ENCODE results near the gene SNAPC5. TPM values are rescaled to one million over a fixed set of nuclear protein-coding genes. Genes with fewer than 3 reads are reported as not detected.

Gene SNAPC5
- total and polyA plus RNA-seq, 2 of the 13 experiments (the other 11 are each of a cell fraction or from before 2014, with no cell fraction given): 14.8 to 36.2 TPM

DNA sequence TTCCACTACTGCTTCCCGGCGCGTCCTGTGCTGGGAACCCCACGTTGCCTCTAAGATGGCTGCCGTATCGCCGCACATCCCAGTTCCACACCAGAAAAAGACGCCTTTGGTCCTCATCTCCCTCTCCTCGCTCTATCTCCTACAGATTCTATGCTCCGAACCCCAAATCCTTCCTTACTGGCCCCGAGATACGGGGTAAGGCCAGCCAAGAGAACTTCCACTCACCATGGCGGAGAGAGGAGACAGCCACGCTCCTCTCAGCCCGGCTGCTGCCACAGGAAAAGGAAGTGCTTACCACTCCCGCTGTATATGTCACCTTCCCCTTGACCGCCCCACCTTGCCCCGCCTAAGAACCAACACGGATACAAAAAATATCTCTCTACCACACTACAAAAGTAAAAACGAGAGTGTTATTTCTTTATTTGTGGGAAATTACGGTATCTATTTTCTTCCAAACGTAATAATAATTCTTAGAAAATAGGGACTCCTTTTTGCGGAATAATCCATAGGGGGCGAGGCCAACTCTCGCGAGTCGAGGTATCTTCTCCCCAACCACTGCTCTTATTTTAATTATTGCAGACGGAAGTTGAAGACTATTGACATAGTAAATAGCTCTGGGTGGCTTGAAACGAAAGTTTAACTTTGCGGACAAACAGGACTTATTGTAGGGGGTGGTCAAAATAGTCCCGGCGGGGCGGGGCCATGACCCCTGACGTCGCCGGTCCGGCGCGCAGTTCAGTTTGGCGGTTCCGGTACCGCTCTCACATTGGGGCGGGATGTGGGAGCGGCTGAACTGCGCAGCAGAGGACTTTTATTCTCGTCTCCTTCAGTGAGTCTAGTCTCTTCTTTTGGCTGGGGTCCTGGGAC lies 7.2 kb upstream of the SNAPC5 start, which contains the start of the genes RPL4 and ZWILCH (continued):
- TF ChIP-seq, protein P1, sequence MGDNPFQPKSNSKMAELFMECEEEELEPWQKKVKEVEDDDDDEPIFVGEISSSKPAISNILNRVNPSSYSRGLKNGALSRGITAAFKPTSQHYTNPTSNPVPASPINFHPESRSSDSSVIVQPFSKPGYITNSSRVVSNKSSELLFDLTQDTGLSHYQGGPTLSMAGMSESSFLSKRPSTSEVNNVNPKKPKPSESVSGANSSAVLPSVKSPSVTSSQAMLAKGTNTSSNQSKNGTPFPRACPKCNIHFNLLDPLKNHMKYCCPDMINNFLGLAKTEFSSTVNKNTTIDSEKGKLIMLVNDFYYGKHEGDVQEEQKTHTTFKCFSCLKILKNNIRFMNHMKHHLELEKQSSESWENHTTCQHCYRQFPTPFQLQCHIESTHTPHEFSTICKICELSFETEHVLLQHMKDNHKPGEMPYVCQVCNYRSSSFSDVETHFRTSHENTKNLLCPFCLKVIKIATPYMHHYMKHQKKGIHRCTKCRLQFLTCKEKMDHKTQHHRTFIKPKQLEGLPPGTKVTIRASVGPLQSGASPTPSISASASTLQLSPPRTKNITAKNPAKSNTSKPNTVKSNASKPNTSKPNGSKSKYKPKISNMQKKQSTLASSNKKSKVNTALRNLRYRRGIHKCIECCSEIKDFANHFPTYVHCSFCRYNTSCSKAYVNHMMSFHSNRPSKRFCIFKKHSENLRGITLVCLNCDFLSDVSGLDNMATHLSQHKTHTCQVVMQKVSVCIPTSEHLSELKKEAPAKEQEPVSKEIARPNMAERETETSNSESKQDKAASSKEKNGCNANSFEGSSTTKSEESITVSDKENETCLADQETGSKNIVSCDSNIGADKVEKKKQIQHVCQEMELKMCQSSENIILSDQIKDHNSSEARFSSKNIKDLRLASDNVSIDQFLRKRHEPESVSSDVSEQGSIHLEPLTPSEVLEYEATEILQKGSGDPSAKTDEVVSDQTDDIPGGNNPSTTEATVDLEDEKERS (CRISPR knock-in tag; IDR thresholded peaks at IDR 0.05): no peak
- peak; percentile 59 for TF ChIP-seq SALL1 (CRISPR knock-in tag; IDR thresholded peaks at IDR 0.05)
- peak; percentile 42; the same call in 1 of the 2 replicates for TF ChIP-seq NR0B2 (CRISPR knock-in tag; IDR thresholded peaks at IDR 0.05)
- no peak for TF ChIP-seq GFI1 (CRISPR knock-in tag; IDR thresholded peaks at IDR 0.05; ENCODE audit: borderline replicate concordance)
- TF ChIP-seq TEAD2 (CRISPR knock-in tag; IDR thresholded peaks at IDR 0.05): no peak
- peak; percentile 86 for TF ChIP-seq ASH2L (IDR thresholded peaks at IDR 0.05; ENCODE audit: insufficient read length, low read depth, low read length)
- no peak; the same call in 1 of the 2 replicates for TF ChIP-seq DNMT3B (CRISPR knock-in tag; conservative IDR thresholded peaks at IDR 0.05)
- TF ChIP-seq ZNF317 (CRISPR knock-in tag; IDR thresholded peaks at IDR 0.05): no peak
- no peak; the same call in 1 of the 2 replicates for TF ChIP-seq ETV6 (CRISPR knock-in tag; conservative IDR thresholded peaks at IDR 0.05)
- no peak for TF ChIP-seq ZNF446 (CRISPR knock-in tag; IDR thresholded peaks at IDR 0.05)
- no peak for TF ChIP-seq ZNF724P (CRISPR knock-in tag; IDR thresholded peaks at IDR 0.05; ENCODE audit: borderline replicate concordance)
- TF ChIP-seq PHF20 (CRISPR knock-in tag; IDR thresholded peaks at IDR 0.05): peak; percentile 77
- no peak; the same call in 1 of the 2 replicates for TF ChIP-seq ZNF816 (CRISPR knock-in tag; IDR thresholded peaks at IDR 0.05; ENCODE audit: borderline replicate concordance)
- no peak for TF ChIP-seq THAP7 (CRISPR knock-in tag; IDR thresholded peaks at IDR 0.05)
- no peak for TF ChIP-seq HNRNPUL1 (IDR thresholded peaks at IDR 0.05; ENCODE audit: low read depth, low read length)
- TF ChIP-seq ATAD3A (CRISPR knock-in tag; IDR thresholded peaks at IDR 0.05): no peak
- TF ChIP-seq ZNF3 (CRISPR knock-in tag; IDR thresholded peaks at IDR 0.05): no peak
- TF ChIP-seq ZBTB42 (CRISPR knock-in tag; IDR thresholded peaks at IDR 0.05): no peak
- TF ChIP-seq FOXP1 (IDR thresholded peaks at IDR 0.05): no peak
- peak; percentile 60 for TF ChIP-seq FOXP1 (CRISPR knock-in tag; IDR thresholded peaks at IDR 0.05)
- no peak for TF ChIP-seq GRHL1 (CRISPR knock-in tag; conservative IDR thresholded peaks at IDR 0.05)
- peak; percentile 98 for TF ChIP-seq SIN3A (IDR thresholded peaks at IDR 0.05; ENCODE audit: borderline replicate concordance, low read depth, low read length)
- TF ChIP-seq ZNF10 (CRISPR knock-in tag; IDR thresholded peaks at IDR 0.05; ENCODE audit: borderline replicate concordance, low read depth): no peak
- no peak for TF ChIP-seq ZNF782 (CRISPR knock-in tag; IDR thresholded peaks at IDR 0.05; ENCODE audit: borderline replicate concordance)
- TF ChIP-seq TBP (CRISPR knock-in tag; IDR thresholded peaks at IDR 0.05): no peak

Measured in HepG2 (cell line).